GM23338 (cell line): ENCODE measurements around the gene OLA1.

Experiments used
- CREB1 ChIP-seq: fragments of 250-450 bp; sonication (Bioruptor Pico); IDR thresholded peaks from 2 replicates; pipeline ENCODE4 v1.5.0; 2020; ENCODE audit warnings: low read depth, mild to moderate bottlenecking, moderate library complexity
- CTCF ChIP-seq, 2 experiments: fragments of 200-600 bp in 1 of 2; sonication (generic) in 1 of 2; conservative IDR thresholded peaks; 2 replicates each; pipeline versions ENCODE4 v1.5.1 to v1.6.1; 2016 to 2017; ENCODE audit warnings: antibody characterized with exemption in 2 of 2, low read depth in 2 of 2, mild to moderate bottlenecking in 2 of 2, moderate library complexity in 1 of 2
- ETS1 ChIP-seq: IDR thresholded peaks from 2 replicates; pipeline ENCODE4 v1.6.1; 2016; ENCODE audit warnings: antibody characterized with exemption
- EZH2 ChIP-seq: fragments of 200-600 bp; sonication (generic); IDR thresholded peaks from one replicate; pipeline ENCODE4 v1.8.0; 2017; ENCODE audit warnings: antibody characterized with exemption, mild to moderate bottlenecking, low read depth; ENCODE audit not compliant: unreplicated experiment
- EZH2phosphoT487 ChIP-seq: fragments of 200-600 bp; sonication (generic); IDR thresholded peaks from one replicate; pipeline ENCODE4 v1.8.1; 2018; ENCODE audit warnings: antibody characterized with exemption; ENCODE audit not compliant: unreplicated experiment
- JUNB ChIP-seq: IDR thresholded peaks from one replicate; pipeline ENCODE4 v1.6.1; 2016; ENCODE audit warnings: antibody characterized with exemption; ENCODE audit not compliant: unreplicated experiment
- NANOG ChIP-seq: IDR thresholded peaks from 2 replicates; pipeline ENCODE4 v1.6.1; 2016; ENCODE audit warnings: antibody characterized with exemption, borderline replicate concordance
- POLR2AphosphoS5 ChIP-seq: IDR thresholded peaks from 2 replicates; pipeline ENCODE4 v1.6.1; 2016; ENCODE audit warnings: antibody characterized with exemption, low read depth
- REST ChIP-seq: IDR thresholded peaks from one replicate; pipeline ENCODE4 v1.6.1; 2018; ENCODE audit warnings: antibody characterized with exemption; ENCODE audit not compliant: unreplicated experiment
- STAT1 ChIP-seq: IDR thresholded peaks from one replicate; pipeline ENCODE4 v1.6.1; 2016; ENCODE audit warnings: antibody characterized with exemption; ENCODE audit not compliant: unreplicated experiment
- ZNF114 ChIP-seq: fragments of 250-450 bp; sonication (Bioruptor Pico); IDR thresholded peaks from 2 replicates; pipeline ENCODE4 v1.5.0; 2020; ENCODE audit warnings: mild to moderate bottlenecking, moderate library complexity
- ZNF331 ChIP-seq: fragments of 250-450 bp; sonication (Bioruptor Pico); IDR thresholded peaks from 2 replicates; pipeline ENCODE4 v1.5.0; 2020; ENCODE audit warnings: low read depth, mild to moderate bottlenecking, moderate library complexity
- ZNF462 ChIP-seq: fragments of 250-450 bp; sonication (Bioruptor Pico); IDR thresholded peaks from 2 replicates; pipeline ENCODE4 v1.5.0; 2020; ENCODE audit warnings: mild to moderate bottlenecking, moderate library complexity

GRCh38 chr2:174062934-174063333 lies 185.4 kb downstream of the OLA1 start:
- TF ChIP-seq CTCF (conservative IDR thresholded peaks at IDR 0.05; ENCODE audit: low read depth in 2 of 2) (no peak), REST (no peak), POLR2AphosphoS5 (no peak), CREB1 (CRISPR knock-in tag) (no peak), EZH2 (no peak), JUNB (no peak), ETS1 (no peak), EZH2phosphoT487 (no peak), ZNF331 (CRISPR knock-in tag) (no peak), NANOG (no peak), ZNF114 (CRISPR knock-in tag) (no peak), STAT1 (no peak), ZNF462 (CRISPR knock-in tag) (no peak)
